Mammary epithelial cell (primary cell): ENCODE measurements around the gene CEP72.

Experiments
- CTCF ChIP-seq, 2 donors: IDR thresholded peaks in 1 of 2; conservative IDR thresholded peaks in 1 of 2; 2 replicates each; pipeline ENCODE4 v1.5.1; 2011 to 2012; ENCODE audit warnings: inconsistent platforms in 2 of 2, low read length in 2 of 2, mild to moderate bottlenecking in 2 of 2, control low read depth in 1 of 2, low read depth in 1 of 2; ENCODE audit not compliant: insufficient read depth in 1 of 2; ENCODE audit errors: extremely low read depth in 1 of 2
- EZH2 ChIP-seq: IDR thresholded peaks from 2 replicates; pipeline ENCODE4 v1.6.1; 2012; ENCODE audit warnings: low read length, inconsistent platforms, borderline replicate concordance

DNA sequence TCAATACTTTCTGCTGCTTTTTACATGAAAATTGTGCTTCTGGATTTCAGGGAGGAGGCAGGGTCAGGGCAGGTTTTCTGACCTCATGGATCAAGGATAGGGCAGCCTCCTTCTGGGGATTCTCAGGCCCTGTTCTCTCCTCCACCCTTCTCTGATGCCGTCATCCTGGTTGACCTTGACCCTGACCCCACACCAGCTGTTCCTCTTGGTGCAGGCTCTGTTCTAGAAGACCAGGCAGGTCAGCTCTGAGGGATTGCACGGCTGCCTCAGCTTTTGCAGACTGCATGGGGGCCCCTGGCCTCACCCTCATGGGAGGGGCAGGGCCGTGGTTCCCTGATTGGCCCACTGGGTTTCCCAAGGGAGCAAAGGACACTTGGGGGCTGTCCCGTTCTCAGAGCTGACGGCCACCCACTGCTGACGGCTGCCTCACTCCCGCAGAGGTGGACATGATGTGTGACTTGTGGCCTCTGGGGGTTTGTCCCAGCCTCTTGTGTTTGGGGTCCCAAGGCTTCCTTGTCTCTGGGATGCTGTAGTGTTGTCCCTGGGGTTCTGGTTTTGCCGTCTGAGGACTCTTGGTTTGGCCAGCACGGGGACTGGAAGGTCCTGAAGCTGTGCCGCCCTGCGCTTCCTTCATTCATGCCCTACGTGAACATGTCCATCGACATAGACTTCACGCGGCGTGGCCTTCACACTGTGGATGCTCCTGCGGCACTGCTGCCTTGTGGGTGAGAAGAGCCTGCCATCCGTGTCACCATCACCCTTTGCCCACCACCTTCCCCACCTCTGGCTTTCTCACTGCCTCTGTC lies 34.5 kb downstream of the CEP72 start:
- TF ChIP-seq CTCF (conservative IDR thresholded peaks at IDR 0.05 in 1 of 2, IDR thresholded peaks at IDR 0.05 in 1 of 2; ENCODE audit: extremely low read depth in 1 of 2, insufficient read depth in 1 of 2, low read depth in 1 of 2, low read length in 2 of 2) (no peak), EZH2 (no peak)
